WTC11 (cell line): Measurements from ENCODE around the gene BUD13. TPM values are rescaled to one million over a fixed set of nuclear protein-coding genes. Genes with fewer than 3 reads are reported as not detected.

Experiments used
- ATAC-seq: fragments of 200-7000 bp; cut with Tn5 transposase; 2 replicates; pipeline ENCODE4 v1.10.0; 2021; ENCODE audit warnings: mild to moderate bottlenecking, moderate library complexity
- CTCF ChIA-PET: fragments of 300-600 bp; sonication (Branson Sonifier 250); formaldehyde crosslinking; loops from one replicate; lab custom pipeline; 2021; ENCODE audit warnings: antibody characterized with exemption; lab: Charles Lee
- POLR2A ChIA-PET: fragments of 350-600 bp; sonication (Branson Sonifier 250); formaldehyde crosslinking; loops from one replicate; lab custom pipeline; 2021; ENCODE audit warnings: antibody characterized with exemption; lab: Charles Lee
- DNase-seq: peaks from one replicate; pipeline ENCODE4 v3.0.0; 2021; ENCODE audit warnings: low spot score
- H3K27ac Mint-ChIP-seq: 2 replicates; pipeline ENCODE4 v1.8.0; 2021; ENCODE audit warnings: mixed read lengths
- H3K27me3 Mint-ChIP-seq: 2 replicates; pipeline ENCODE4 v1.8.0; 2021; ENCODE audit warnings: low read depth, mild to moderate bottlenecking, moderate library complexity, mixed read lengths
- H3K36me3 Mint-ChIP-seq: 2 replicates; pipeline ENCODE4 v1.8.0; 2021; ENCODE audit warnings: mixed read lengths
- H3K4me1 Mint-ChIP-seq: 2 replicates; pipeline ENCODE4 v1.8.0; 2022; ENCODE audit warnings: mixed read lengths
- H3K4me3 Mint-ChIP-seq: 2 replicates; pipeline ENCODE4 v1.8.0; 2021; ENCODE audit warnings: mild to moderate bottlenecking, moderate library complexity, mixed read lengths
- H3K9me3 Mint-ChIP-seq: 2 replicates; pipeline ENCODE4 v1.8.0; 2021; ENCODE audit warnings: mixed read lengths
- ATF2 ChIP-seq: sonication (generic); formaldehyde crosslinking; IDR thresholded peaks from 2 replicates; pipeline ENCODE4 v1.8.1; 2022; ENCODE audit warnings: low read depth, missing genetic modification reagents, borderline replicate concordance
- ATF6 ChIP-seq: sonication (generic); formaldehyde crosslinking; IDR thresholded peaks from 2 replicates; pipeline ENCODE4 v1.8.1; 2023; ENCODE audit warnings: mild to moderate bottlenecking, missing genetic modification reagents
- CTCF ChIP-seq: fragments of 200-600 bp; IDR thresholded peaks from 2 replicates; pipeline ENCODE4 v1.8.0; 2022; ENCODE audit warnings: antibody characterized with exemption
- E2F1 ChIP-seq: sonication (generic); formaldehyde crosslinking; IDR thresholded peaks from 2 replicates; pipeline ENCODE4 v1.8.0; 2022; ENCODE audit warnings: mild to moderate bottlenecking, missing genetic modification reagents
- EMX1 ChIP-seq: fragments of 250-450 bp; sonication (Bioruptor Pico); IDR thresholded peaks from 2 replicates; pipeline ENCODE4 v1.8.0; 2021; ENCODE audit warnings: mild to moderate bottlenecking
- ETV6 ChIP-seq: sonication (generic); formaldehyde crosslinking; IDR thresholded peaks from 2 replicates; pipeline ENCODE4 v1.8.1; 2022; ENCODE audit warnings: mild to moderate bottlenecking, missing genetic modification reagents
- FOXK1 ChIP-seq: sonication (generic); formaldehyde crosslinking; IDR thresholded peaks from 2 replicates; pipeline ENCODE4 v1.8.0; 2022; ENCODE audit warnings: mild to moderate bottlenecking, moderate library complexity, missing genetic modification reagents
- MXD4 ChIP-seq: fragments of 250-450 bp; sonication (Bioruptor Pico); IDR thresholded peaks from 2 replicates; pipeline ENCODE4 v1.8.0; 2021; ENCODE audit warnings: mild to moderate bottlenecking, moderate library complexity, borderline replicate concordance
- NFYB ChIP-seq: sonication (generic); formaldehyde crosslinking; conservative IDR thresholded peaks from 2 replicates; pipeline ENCODE4 v1.8.0; 2022; ENCODE audit warnings: low read depth, missing genetic modification reagents
- NR2C2 ChIP-seq: sonication (generic); formaldehyde crosslinking; IDR thresholded peaks from 2 replicates; pipeline ENCODE4 v1.8.0; 2022; ENCODE audit warnings: mild to moderate bottlenecking, missing genetic modification reagents
- SOX15 ChIP-seq: fragments of 250-450 bp; sonication (Bioruptor Pico); IDR thresholded peaks from 2 replicates; pipeline ENCODE4 v1.9.0; 2021; ENCODE audit warnings: mild to moderate bottlenecking
- ZNF396 ChIP-seq: fragments of 250-450 bp; sonication (Bioruptor Pico); IDR thresholded peaks from 2 replicates; pipeline ENCODE4 v1.8.0; 2021; ENCODE audit warnings: mild to moderate bottlenecking, moderate library complexity, borderline replicate concordance
- ZNF671 ChIP-seq: fragments of 250-450 bp; sonication (Bioruptor Pico); IDR thresholded peaks from 2 replicates; pipeline ENCODE4 v1.8.0; 2021; ENCODE audit warnings: mild to moderate bottlenecking
- total RNA-seq: library from RNA; stranded (reverse); gene quantifications from 3 replicates; pipeline ENCODE4 v1.2.3, GENCODE V29; 2021
- TF ChIP-seq, protein P1 (sequence below): sonication (generic); formaldehyde crosslinking; IDR thresholded peaks from 2 replicates; pipeline ENCODE4 v1.8.1; 2023; ENCODE audit warnings: mild to moderate bottlenecking, missing genetic modification reagents, moderate library complexity

The BUD13 gene
- total RNA-seq, 1 experiment from 2014 or later, result 20.7 TPM

DNA sequence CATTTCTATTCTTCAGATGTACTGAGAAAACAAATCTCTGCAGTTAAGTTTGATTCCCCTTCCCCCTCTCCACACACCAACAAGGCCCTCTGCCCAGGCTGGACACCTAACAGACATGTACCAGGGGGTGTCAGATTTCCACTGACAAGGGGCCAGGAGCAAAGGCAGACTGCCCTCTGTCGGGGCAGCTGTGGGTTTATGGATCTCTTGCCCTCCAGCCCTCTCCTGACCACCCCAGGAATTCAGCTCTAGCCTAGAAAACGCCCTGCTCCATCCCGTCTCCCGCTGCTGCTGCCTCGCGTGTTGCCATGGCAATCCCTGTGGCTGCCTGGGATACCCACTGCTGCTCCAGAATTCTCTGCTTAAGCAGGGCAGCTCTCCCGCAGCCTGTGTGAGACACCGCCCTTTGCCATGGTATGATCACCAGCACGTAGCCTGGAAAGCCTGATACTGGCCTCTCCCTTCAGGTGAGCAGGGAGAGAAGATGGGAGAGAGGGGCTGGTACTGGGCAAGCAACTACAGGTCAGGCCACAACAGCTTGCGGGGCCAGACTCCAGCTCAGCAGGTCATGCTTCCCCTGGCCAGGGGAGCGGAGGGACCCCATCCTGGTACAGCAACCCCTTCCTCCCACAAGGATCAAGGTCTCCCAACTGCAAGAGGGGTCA lies 41.6 kb downstream of the BUD13 start:
- Mint-ChIP-seq H3K27ac (no peak overlapping the region), H3K9me3 (no peaks in the 10 kb centered on the region), H3K27me3 (no peaks in the 10 kb centered on the region), H3K4me3 (no peak overlapping the region), H3K4me1 (peaks cover 39% of the 10 kb centered on the region), H3K36me3 (no peaks in the 10 kb centered on the region)
- ATAC-seq (peak; percentile 50), DNase-seq (peak; percentile 61)
- ChIA-PET POLR2A (no interaction called here), CTCF (interaction anchor here (0.5 to 4.6 kb wide), 22 partner anchors 8 to 407 kb away, joined by 3 to 91 read pairs (median 11); partner anchors contain the start of genes APOA5 and ZPR1)
- TF ChIP-seq MXD4 (CRISPR knock-in tag) (no peak), NFYB (CRISPR knock-in tag) (0 out of 2 replicates have a peak, but pooled peaks have one; percentile 3)

DNA sequence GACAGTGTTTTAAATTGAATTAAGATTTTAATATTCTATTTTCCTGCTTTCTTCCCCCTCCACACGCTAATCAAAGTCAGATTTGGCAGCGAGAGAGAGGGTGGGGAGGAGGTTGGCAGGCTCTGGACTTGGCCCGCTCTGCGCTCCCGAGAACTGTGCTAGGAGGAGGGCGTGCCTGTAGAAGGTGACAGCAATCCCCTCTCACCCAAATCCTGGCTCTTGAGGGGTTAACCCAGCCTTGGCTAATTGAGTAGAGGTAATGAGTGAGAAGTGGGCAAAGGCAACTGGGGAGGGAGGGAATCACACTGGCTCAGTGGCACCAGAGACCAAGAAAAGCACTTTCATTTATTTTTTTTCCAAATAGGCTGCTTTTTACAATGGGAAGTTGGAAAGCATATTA lies 42.2 kb downstream of the BUD13 start:
- Mint-ChIP-seq H3K36me3 (no peaks in the 10 kb centered on the region), H3K27ac (no peak overlapping the region), H3K27me3 (no peaks in the 10 kb centered on the region), H3K9me3 (no peaks in the 10 kb centered on the region), H3K4me1 (peaks cover 40% of the 10 kb centered on the region), H3K4me3 (no peak overlapping the region)
- ATAC-seq, result no peak
- DNase-seq, result no peak
- ChIA-PET CTCF (interaction anchor here (0.5 to 4.6 kb wide), 18 partner anchors 8 to 408 kb away, joined by 3 to 91 read pairs (median 12); partner anchors contain the start of genes APOA5 and ZPR1), POLR2A (no interaction called here)
- TF ChIP-seq ZNF396 (CRISPR knock-in tag), result no peak
- no peak for TF ChIP-seq E2F1
- no peak for TF ChIP-seq FOXK1 (CRISPR knock-in tag)
- TF ChIP-seq ZNF671 (CRISPR knock-in tag), result no peak
- TF ChIP-seq ATF6 (CRISPR knock-in tag), result no peak

DNA sequence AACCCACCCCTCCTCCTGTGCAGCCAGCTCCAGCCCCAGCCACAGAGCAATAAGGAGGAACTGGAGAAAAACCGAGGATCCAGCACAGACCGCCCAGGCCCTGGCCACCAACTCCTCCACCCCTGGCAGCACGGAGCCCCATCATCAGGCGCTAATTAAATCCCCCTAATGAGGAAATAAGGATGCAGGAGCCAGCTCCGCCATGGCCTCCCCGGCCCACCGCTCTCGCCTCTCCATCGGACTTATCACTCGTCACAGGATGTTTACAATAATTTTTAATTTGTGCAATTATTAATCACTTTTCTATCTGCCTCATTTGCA lies 42.6 kb downstream of the BUD13 start:
- no peak for TF ChIP-seq ETV6
- TF ChIP-seq ATF2 (CRISPR knock-in tag), result no peak
- TF ChIP-seq, protein P1, sequence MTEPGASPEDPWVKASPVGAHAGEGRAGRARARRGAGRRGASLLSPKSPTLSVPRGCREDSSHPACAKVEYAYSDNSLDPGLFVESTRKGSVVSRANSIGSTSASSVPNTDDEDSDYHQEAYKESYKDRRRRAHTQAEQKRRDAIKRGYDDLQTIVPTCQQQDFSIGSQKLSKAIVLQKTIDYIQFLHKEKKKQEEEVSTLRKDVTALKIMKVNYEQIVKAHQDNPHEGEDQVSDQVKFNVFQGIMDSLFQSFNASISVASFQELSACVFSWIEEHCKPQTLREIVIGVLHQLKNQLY (CRISPR knock-in tag), result no peak
- TF ChIP-seq NR2C2, result no peak
- no peak for TF ChIP-seq EMX1 (CRISPR knock-in tag)
- no peak for TF ChIP-seq CTCF
- no peak for TF ChIP-seq SOX15
- Mint-ChIP-seq H3K27ac (no peak overlapping the region), H3K27me3 (no peaks in the 10 kb centered on the region), H3K4me3 (no peak overlapping the region), H3K36me3 (no peaks in the 10 kb centered on the region), H3K4me1 (peaks cover 40% of the 10 kb centered on the region), H3K9me3 (no peaks in the 10 kb centered on the region)
- ATAC-seq (no peak), DNase-seq (no peak)
- POLR2A ChIA-PET, result no interaction called here
- CTCF ChIA-PET, result interaction anchor here (0.5 to 1.1 kb wide), 2 partner anchors 39 to 66 kb away, joined by 3 to 5 read pairs; no protein-coding TSS in a partner anchor
